GM15510 (cell line): Measurements from ENCODE around the gene GLCE.

Experiments
- POLR2A ChIP-seq: IDR thresholded peaks from 3 replicates; pipeline ENCODE4 v1.6.1; 2011; ENCODE audit warnings: borderline replicate concordance; ENCODE audit not compliant: insufficient read length; ENCODE audit errors: extremely low read depth

Gene GLCE

GRCh38 chr15:69319384-69320375 lies 159.2 kb downstream of the GLCE start:
- no peak for TF ChIP-seq POLR2A

GRCh38 chr15:69320977-69321554 lies 160.6 kb downstream of the GLCE start:
- no peak for TF ChIP-seq POLR2A
